CD14-positive monocyte (primary cell): ENCODE measurements around the gene DOCK8. TPM values are rescaled to one million over a fixed set of nuclear protein-coding genes. Genes with fewer than 3 reads are reported as not detected.

Experiments
- DNase-seq, 3 donors: peaks; one replicate each; pipeline ENCODE4 v3.0.0-alpha.2; 2011 to 2022
- H2AFZ ChIP-seq: 2 replicates; pipeline ENCODE4 v1.6.0; 2012; ENCODE audit warnings: mild to moderate bottlenecking, low read depth, low read length, inconsistent platforms; ENCODE audit not compliant: insufficient read depth, poor library complexity, severe bottlenecking
- H3K27ac ChIP-seq, 2 donors: 1 replicate in 1 of 2; 2 replicates in 1 of 2; pipeline ENCODE4 v1.5.1; 2012 to 2013; ENCODE audit warnings: low read length in 2 of 2, control low read depth in 1 of 2, inconsistent platforms in 1 of 2, low read depth in 1 of 2, mild to moderate bottlenecking in 1 of 2
- H3K27me3 ChIP-seq, 2 donors: one replicate each; pipeline versions ENCODE4 v1.6.0 to v1.6.1; 2011 to 2013; ENCODE audit warnings: low read length in 2 of 2; ENCODE audit not compliant: control insufficient read depth in 2 of 2, insufficient read depth in 2 of 2
- H3K36me3 ChIP-seq, 2 donors: replicated peaks in 1 of 2; 1 replicate in 1 of 2; 2 replicates in 1 of 2; pipeline versions ENCODE4 v1.5.1 to v1.6.1; 2012 to 2013; ENCODE audit warnings: low read length in 2 of 2, control low read depth in 1 of 2, inconsistent platforms in 1 of 2, mild to moderate bottlenecking in 1 of 2; ENCODE audit not compliant: insufficient read depth in 2 of 2, control insufficient read depth in 1 of 2
- H3K4me1 ChIP-seq, 2 donors: 1 replicate in 1 of 2; 2 replicates in 1 of 2; pipeline versions ENCODE4 v1.5.1 to v1.6.1; 2012 to 2013; ENCODE audit warnings: low read length in 2 of 2, control low read depth in 1 of 2, inconsistent platforms in 1 of 2, mild to moderate bottlenecking in 1 of 2, moderate library complexity in 1 of 2; ENCODE audit not compliant: insufficient read depth in 2 of 2, control insufficient read depth in 1 of 2
- H3K4me2 ChIP-seq: replicated peaks from 2 replicates; pipeline ENCODE3; 2012; ENCODE audit warnings: low read length, moderate library complexity, mild to moderate bottlenecking; ENCODE audit not compliant: poor library complexity, severe bottlenecking; ENCODE audit errors: extremely low read depth
- H3K4me3 ChIP-seq, 3 experiments: fragments of 200-600 bp in 1 of 3; sonication (generic) in 1 of 3; replicated peaks in 1 of 3; 1 replicate in 2 of 3; 2 replicates in 1 of 3; pipeline ENCODE4 v1.5.1; 2011 to 2013; ENCODE audit warnings: low read length in 3 of 3, mild to moderate bottlenecking in 3 of 3, control low read depth in 2 of 3, low read depth in 2 of 3, inconsistent platforms in 1 of 3, moderate library complexity in 1 of 3
- H3K79me2 ChIP-seq: 2 replicates; pipeline ENCODE4 v1.6.0; 2012; ENCODE audit warnings: mild to moderate bottlenecking, control low read depth, inconsistent platforms, low read length, moderate library complexity; ENCODE audit not compliant: insufficient read depth
- H3K9ac ChIP-seq: 2 replicates; pipeline ENCODE4 v1.6.0; 2017; ENCODE audit warnings: low read length, mild to moderate bottlenecking; ENCODE audit not compliant: insufficient read depth, poor library complexity, severe bottlenecking
- H3K9me3 ChIP-seq, 2 donors: replicated peaks in 1 of 2; 1 replicate in 1 of 2; 2 replicates in 1 of 2; pipeline versions ENCODE4 v1.5.1 to v1.6.1; 2012 to 2013; ENCODE audit warnings: low read length in 2 of 2, control low read depth in 1 of 2; ENCODE audit not compliant: control insufficient read depth in 1 of 2, insufficient read depth in 1 of 2
- H4K20me1 ChIP-seq: 2 replicates; pipeline ENCODE4 v1.6.0; 2012; ENCODE audit warnings: mild to moderate bottlenecking, low read length, control low read depth, moderate library complexity; ENCODE audit not compliant: insufficient read depth
- H3K27ac Mint-ChIP-seq, 7 donors: one replicate each; pipeline ENCODE4 v1.8.0; 2020; ENCODE audit warnings: mild to moderate bottlenecking in 7 of 7, mixed read lengths in 7 of 7, moderate library complexity in 6 of 7, inconsistent platforms in 2 of 7
- H3K27me3 Mint-ChIP-seq, 3 donors: one replicate each; pipeline ENCODE4 v1.8.0; 2021 to 2022; ENCODE audit warnings: low read depth in 3 of 3, mild to moderate bottlenecking in 3 of 3, mixed read lengths in 3 of 3, moderate library complexity in 3 of 3, inconsistent platforms in 1 of 3
- H3K36me3 Mint-ChIP-seq, 2 donors: one replicate each; pipeline ENCODE4 v1.8.0; 2020; ENCODE audit warnings: mixed read lengths in 2 of 2, inconsistent platforms in 1 of 2, mild to moderate bottlenecking in 1 of 2
- H3K4me1 Mint-ChIP-seq: one replicate; pipeline ENCODE4 v1.8.0; 2020; ENCODE audit warnings: mild to moderate bottlenecking, mixed read lengths
- H3K4me3 Mint-ChIP-seq, 2 donors: one replicate each; pipeline ENCODE4 v1.8.0; 2020; ENCODE audit warnings: mild to moderate bottlenecking in 2 of 2, mixed read lengths in 2 of 2, moderate library complexity in 1 of 2
- H3K9me3 Mint-ChIP-seq, 7 donors: one replicate each; pipeline ENCODE4 v1.8.0; 2020 to 2022; ENCODE audit warnings: mixed read lengths in 7 of 7, mild to moderate bottlenecking in 6 of 7, moderate library complexity in 6 of 7, inconsistent platforms in 2 of 7
- WGBS: methylation state at CpG from one replicate; pipeline ENCODE4 v1.1.5; 2013; ENCODE audit warnings: missing lambda C conversion rate; ENCODE audit not compliant: insufficient coverage; 5-methylcytosine and 5-hydroxymethylcytosine counted together
- intact Hi-C, 2 donors: fragments of 100-400 bp; cut with micrococcal nuclease; formaldehyde crosslinking; loops; one replicate each; pipeline versions ENCODE4 v1.15.0 to v1.15.1; 2023
- polyA plus RNA-seq, 3 donors: library from polyadenylated mRNA; depleted of rRNA in 1 of 3; unstranded in 2 of 3; stranded (reverse) in 1 of 3; fragments of 300-500 nt in 2 of 3; fragments of >200 nt in 1 of 3; fragmentation: Illumina TruSeq in 2 of 3; gene quantifications; 1 replicate in 2 of 3; 2 replicates in 1 of 3; pipeline ENCODE4 v1.2.3, GENCODE V29; 2012 to 2021
- TF ChIP-seq, protein P1 (sequence below): fragments of 200-600 bp; IDR thresholded peaks from one replicate; pipeline ENCODE4 v1.8.0; 2022; ENCODE audit warnings: antibody characterized with exemption, mild to moderate bottlenecking

The DOCK8 gene
- polyA plus RNA-seq, 3 donors = 46.8 to 100 (median 95.4) TPM

DNA sequence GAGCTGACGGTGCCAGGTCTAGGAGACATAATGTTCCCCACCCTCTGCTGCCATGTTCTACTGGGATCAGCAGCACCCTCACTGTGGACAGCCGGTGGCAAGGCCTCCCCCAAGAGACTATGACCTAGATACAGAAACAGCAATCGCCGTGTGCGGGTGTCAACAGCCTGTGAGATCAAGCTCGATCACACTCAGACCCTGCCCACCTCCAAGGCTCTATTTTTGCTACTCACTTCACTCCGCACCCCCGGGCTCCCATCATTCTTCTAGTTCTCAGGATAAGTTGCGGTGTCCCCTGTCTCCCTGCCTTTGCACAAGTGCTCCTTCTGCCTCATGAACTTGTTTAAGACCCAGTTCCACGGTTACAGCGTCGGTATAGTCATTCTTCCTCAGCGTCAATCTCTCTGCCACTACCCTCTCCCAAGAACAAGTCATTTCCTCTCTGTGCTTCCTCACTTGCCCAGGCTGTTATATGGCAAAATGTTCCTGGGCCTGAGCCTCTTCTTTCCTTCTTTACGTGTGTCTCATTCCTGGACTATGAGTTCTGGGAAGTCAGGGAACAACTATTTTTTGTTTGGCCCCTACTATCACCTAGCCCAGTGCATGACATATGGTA, 5.4 kb upstream of the DOCK8 start:
- 52% methylated on average over 12 of the region's 14 CpGs for WGBS
- Histone ChIP-seq H3K27ac (peak overlapping the region; percentile 80 to 84), H3K27me3 (no peaks in the 10 kb centered on the region), H3K79me2 (peaks cover 17% of the 10 kb centered on the region), H3K4me1 (peaks cover 69 to 75% of the 10 kb centered on the region in 2 donors), H3K9ac (no peak overlapping the region), H4K20me1 (no peaks in the 10 kb centered on the region), H3K9me3 (no peaks in the 10 kb centered on the region), H2AFZ (peak overlapping the region; percentile 46), H3K36me3 (no peaks in the 10 kb centered on the region), H3K4me2 (peak overlapping the region; percentile 37), H3K4me3 (no peak overlapping the region)
- H3K27me3 Mint-ChIP-seq = peaks cover 0 to 2% (median 0%) of the 10 kb centered on the region in 3 donors
- peaks cover 0 to 4% of the 10 kb centered on the region in 2 donors for H3K36me3 Mint-ChIP-seq
- intact Hi-C loops = no loop called here
- H3K4me3 Mint-ChIP-seq = peak overlapping the region; percentile 17 to 71
- H3K27ac Mint-ChIP-seq = peak overlapping the region; percentile 67 to 94 (median 91)
- TF ChIP-seq, protein P1, sequence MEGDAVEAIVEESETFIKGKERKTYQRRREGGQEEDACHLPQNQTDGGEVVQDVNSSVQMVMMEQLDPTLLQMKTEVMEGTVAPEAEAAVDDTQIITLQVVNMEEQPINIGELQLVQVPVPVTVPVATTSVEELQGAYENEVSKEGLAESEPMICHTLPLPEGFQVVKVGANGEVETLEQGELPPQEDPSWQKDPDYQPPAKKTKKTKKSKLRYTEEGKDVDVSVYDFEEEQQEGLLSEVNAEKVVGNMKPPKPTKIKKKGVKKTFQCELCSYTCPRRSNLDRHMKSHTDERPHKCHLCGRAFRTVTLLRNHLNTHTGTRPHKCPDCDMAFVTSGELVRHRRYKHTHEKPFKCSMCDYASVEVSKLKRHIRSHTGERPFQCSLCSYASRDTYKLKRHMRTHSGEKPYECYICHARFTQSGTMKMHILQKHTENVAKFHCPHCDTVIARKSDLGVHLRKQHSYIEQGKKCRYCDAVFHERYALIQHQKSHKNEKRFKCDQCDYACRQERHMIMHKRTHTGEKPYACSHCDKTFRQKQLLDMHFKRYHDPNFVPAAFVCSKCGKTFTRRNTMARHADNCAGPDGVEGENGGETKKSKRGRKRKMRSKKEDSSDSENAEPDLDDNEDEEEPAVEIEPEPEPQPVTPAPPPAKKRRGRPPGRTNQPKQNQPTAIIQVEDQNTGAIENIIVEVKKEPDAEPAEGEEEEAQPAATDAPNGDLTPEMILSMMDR = no peak
- peak in 2 of 3 donors; percentile 66 to 73 for DNase-seq
- H3K9me3 Mint-ChIP-seq = peaks cover 0 to 3% (median 2%) of the 10 kb centered on the region in 7 donors
- peaks cover 38% of the 10 kb centered on the region for H3K4me1 Mint-ChIP-seq

DNA sequence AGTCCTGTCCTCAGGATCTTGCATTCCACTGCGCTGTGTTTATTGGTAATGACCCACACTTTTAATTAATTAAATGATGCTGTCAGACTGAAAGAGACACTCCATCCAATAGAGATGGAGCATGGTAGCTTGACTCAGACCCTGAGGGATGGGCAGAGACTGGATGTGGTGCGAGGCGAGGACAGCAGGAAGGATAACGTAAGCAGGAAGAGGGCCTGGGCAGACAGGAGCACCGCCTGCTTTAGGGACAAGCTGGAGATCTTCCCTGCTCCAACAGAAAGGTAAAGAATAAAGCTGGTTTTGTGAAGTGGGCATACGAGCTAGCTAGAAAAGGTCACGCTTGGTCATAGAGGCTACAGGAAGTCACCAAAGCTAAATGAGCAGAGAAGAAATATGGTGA, 3.6 kb upstream of the DOCK8 start:
- H2AFZ ChIP-seq = peak overlapping the region; percentile 21
- H3K9ac ChIP-seq = no peak overlapping the region
- Mint-ChIP-seq H3K4me1 (peaks cover 39% of the 10 kb centered on the region), H3K27ac (no peak overlapping the region), H3K36me3 (peaks cover 0 to 7% of the 10 kb centered on the region in 2 donors), H3K27me3 (peaks cover 0 to 2% (median 0%) of the 10 kb centered on the region in 3 donors), H3K4me3 (no peak overlapping the region), H3K9me3 (peaks cover 0 to 3% (median 2%) of the 10 kb centered on the region in 7 donors)
- H3K4me3 ChIP-seq = peak overlapping the region in 1 of 3 experiments; percentile 97
- H3K4me2 ChIP-seq = peak overlapping the region; percentile 88
- no peak for DNase-seq
- no peaks in the 10 kb centered on the region for H4K20me1 ChIP-seq
- H3K79me2 ChIP-seq = peaks cover 35% of the 10 kb centered on the region
- H3K27ac ChIP-seq = peak overlapping the region; percentile 75 to 94
- H3K9me3 ChIP-seq = no peaks in the 10 kb centered on the region
- intact Hi-C loops = loop anchor here (5.0 kb wide), 3 partner anchors 41 to 86 kb away; no protein-coding TSS in a partner anchor
- H3K4me1 ChIP-seq = peaks cover 70 to 79% of the 10 kb centered on the region in 2 donors
- no peaks in the 10 kb centered on the region for H3K36me3 ChIP-seq
- no peaks in the 10 kb centered on the region for H3K27me3 ChIP-seq
- TF ChIP-seq, protein P1 = no peak
- 31% methylated on average over 6 of the region's 7 CpGs for WGBS
